Measurements from ENCODE around the gene RDH8. TPM values are rescaled to one million over a fixed set of nuclear protein-coding genes. Genes with fewer than 3 reads are reported as not detected.

RDH8 gene
- not detected for polyA plus RNA-seq (2013, experiment 1 of 2)
- polyA plus RNA-seq (2013, experiment 2 of 2): not detected

GRCh38 chr19:10013316-10013715 is at the start of gene RDH8:
TSS of gene RDH8 (plus strand) at chr19:10013483. CDS start at chr19:10013498, 15 bp downstream.
- Histone ChIP-seq H4K8ac (ENCODE audit: low read length) (no peak within 1 kb of the TSS), H2BK5ac (ENCODE audit: low read depth, low read length, poor library complexity, severe bottlenecking) (no peak within 1 kb of the TSS), H2BK15ac (ENCODE audit: low read depth, poor library complexity, severe bottlenecking) (no peak within 1 kb of the TSS), H2AFZ (ENCODE audit: low read depth, low read length) (no peak within 1 kb of the TSS), H3K9me3 (ENCODE audit: control insufficient read depth, low read length) (no peaks in the 10 kb centered on the region), H3K4ac (ENCODE audit: low read depth in 1 of 2, low read length in 2 of 2) (no peak within 1 kb of the TSS), H2AK5ac (ENCODE audit: low read length, severe bottlenecking) (no peak within 1 kb of the TSS), H3K4me1 (ENCODE audit: control insufficient read depth, insufficient read depth, low read depth, low read length) (peaks cover 24% of the 10 kb centered on the region), H4K91ac (ENCODE audit: low read length) (no peak within 1 kb of the TSS), H3K36me3 (ENCODE audit: control insufficient read depth in 1 of 2, insufficient read depth in 2 of 2, low read depth in 1 of 2, low read length in 2 of 2) (no peaks in the 10 kb centered on the region), H3K4me3 (ENCODE audit: insufficient read depth in 1 of 2, low read depth in 1 of 2, low read length in 2 of 2) (no peak within 1 kb of the TSS), H3K18ac (ENCODE audit: low read depth in 1 of 2, low read length in 2 of 2) (no peak within 1 kb of the TSS), H3K14ac (ENCODE audit: low read length in 2 of 2) (no peak within 1 kb of the TSS), H2BK12ac (ENCODE audit: low read length in 2 of 2) (no peak within 1 kb of the TSS), H3K4me2 (ENCODE audit: low read length, poor library complexity, severe bottlenecking) (no peak within 1 kb of the TSS), H3K79me1 (replicated peaks; ENCODE audit: low read length, poor library complexity, severe bottlenecking) (no peaks in the 10 kb centered on the region), H3K27me3 (ENCODE audit: control insufficient read depth in 1 of 2, insufficient read depth in 1 of 2, low read length in 2 of 2) (peaks cover 6 to 50% of the 10 kb centered on the region in 2 experiments), H2BK120ac (ENCODE audit: low read depth, low read length) (no peak within 1 kb of the TSS), H3K9ac (ENCODE audit: low read length) (no peak within 1 kb of the TSS), H3K27ac (ENCODE audit: low read length, poor library complexity, severe bottlenecking) (no peak within 1 kb of the TSS), H3K23ac (ENCODE audit: low read length in 2 of 2) (no peak within 1 kb of the TSS)
- DNase-seq: no peak
- WGBS: 84% methylated on average over 10 of the region's 10 CpGs

- H2BK5ac ChIP-seq (ENCODE audit: low read depth, low read length, poor library complexity, severe bottlenecking): no peak overlapping the region
- H3K4me3 ChIP-seq (ENCODE audit: insufficient read depth in 1 of 2, low read depth in 1 of 2, low read length in 2 of 2): no peak overlapping the region
- no peak overlapping the region for H4K91ac ChIP-seq (ENCODE audit: low read length)
- H4K8ac ChIP-seq (ENCODE audit: low read length): no peak overlapping the region
- H3K9ac ChIP-seq (ENCODE audit: low read length): no peak overlapping the region
- peaks cover 2% of the 10 kb centered on the region for H3K4me1 ChIP-seq (ENCODE audit: control insufficient read depth, insufficient read depth, low read depth, low read length)
- H3K4ac ChIP-seq (ENCODE audit: low read depth in 1 of 2, low read length in 2 of 2): no peak overlapping the region
- no peak overlapping the region for H3K23ac ChIP-seq (ENCODE audit: low read length in 2 of 2)
- H2BK12ac ChIP-seq (ENCODE audit: low read length in 2 of 2): no peak overlapping the region
- no peaks in the 10 kb centered on the region for H3K79me1 ChIP-seq (replicated peaks; ENCODE audit: low read length, poor library complexity, severe bottlenecking)
- no peak for DNase-seq
- H3K27ac ChIP-seq (ENCODE audit: low read length, poor library complexity, severe bottlenecking): no peak overlapping the region
- no peak overlapping the region for H2BK120ac ChIP-seq (ENCODE audit: low read depth, low read length)
- WGBS: 44% methylated on average over 14 of the region's 14 CpGs
- no peak overlapping the region for H2BK15ac ChIP-seq (ENCODE audit: low read depth, poor library complexity, severe bottlenecking)
- H3K27me3 ChIP-seq (ENCODE audit: control insufficient read depth in 1 of 2, insufficient read depth in 1 of 2, low read length in 2 of 2): peaks cover 0 to 30% of the 10 kb centered on the region in 2 experiments
- H3K4me2 ChIP-seq (ENCODE audit: low read length, poor library complexity, severe bottlenecking): no peak overlapping the region
- H3K18ac ChIP-seq (ENCODE audit: low read depth in 1 of 2, low read length in 2 of 2): no peak overlapping the region
- no peaks in the 10 kb centered on the region for H3K9me3 ChIP-seq (ENCODE audit: control insufficient read depth, low read length)
- H2AK5ac ChIP-seq (ENCODE audit: low read length, severe bottlenecking): no peak overlapping the region
- no peak overlapping the region for H3K14ac ChIP-seq (ENCODE audit: low read length in 2 of 2)
- no peak overlapping the region for H2AFZ ChIP-seq (ENCODE audit: low read depth, low read length)
- peaks cover 0 to 37% of the 10 kb centered on the region in 2 experiments for H3K36me3 ChIP-seq (ENCODE audit: control insufficient read depth in 1 of 2, insufficient read depth in 2 of 2, low read depth in 1 of 2, low read length in 2 of 2)
These were observed 47.3 kb upstream of the RDH8 start for GRCh38 chr19:9966024-9966423.

GRCh38 chr19:9966448-9966847 is 46.8 kb upstream of the RDH8 start:
- no peak overlapping the region for H2AK5ac ChIP-seq (ENCODE audit: low read length, severe bottlenecking)
- WGBS: 20% methylated on average over 29 of the region's 29 CpGs
- H3K4ac ChIP-seq (ENCODE audit: low read depth in 1 of 2, low read length in 2 of 2): no peak overlapping the region

GRCh38 chr19:9967326-9967725 is 46.0 kb upstream of the RDH8 start:
- peaks cover 2% of the 10 kb centered on the region for H3K4me1 ChIP-seq (ENCODE audit: control insufficient read depth, insufficient read depth, low read depth, low read length)
- H3K4ac ChIP-seq (ENCODE audit: low read depth in 1 of 2, low read length in 2 of 2): no peak overlapping the region
- H4K8ac ChIP-seq (ENCODE audit: low read length): no peak overlapping the region
- no peak overlapping the region for H2BK12ac ChIP-seq (ENCODE audit: low read length in 2 of 2)
- peaks cover 0 to 44% of the 10 kb centered on the region in 2 experiments for H3K36me3 ChIP-seq (ENCODE audit: control insufficient read depth in 1 of 2, insufficient read depth in 2 of 2, low read depth in 1 of 2, low read length in 2 of 2)
- H3K9me3 ChIP-seq (ENCODE audit: control insufficient read depth, low read length): no peaks in the 10 kb centered on the region
- 64% methylated on average over 4 of the region's 4 CpGs for WGBS
- no peak overlapping the region for H2BK5ac ChIP-seq (ENCODE audit: low read depth, low read length, poor library complexity, severe bottlenecking)
- no peak overlapping the region for H2BK15ac ChIP-seq (ENCODE audit: low read depth, poor library complexity, severe bottlenecking)
- no peak for DNase-seq
- no peak overlapping the region for H3K14ac ChIP-seq (ENCODE audit: low read length in 2 of 2)
- no peak overlapping the region for H3K4me3 ChIP-seq (ENCODE audit: insufficient read depth in 1 of 2, low read depth in 1 of 2, low read length in 2 of 2)
- H3K79me1 ChIP-seq (replicated peaks; ENCODE audit: low read length, poor library complexity, severe bottlenecking): no peaks in the 10 kb centered on the region
- no peak overlapping the region for H2AK5ac ChIP-seq (ENCODE audit: low read length, severe bottlenecking)
- H2BK120ac ChIP-seq (ENCODE audit: low read depth, low read length): no peak overlapping the region
- no peak overlapping the region for H3K27ac ChIP-seq (ENCODE audit: low read length, poor library complexity, severe bottlenecking)
- no peak overlapping the region for H3K9ac ChIP-seq (ENCODE audit: low read length)
- peaks cover 0 to 30% of the 10 kb centered on the region in 2 experiments for H3K27me3 ChIP-seq (ENCODE audit: control insufficient read depth in 1 of 2, insufficient read depth in 1 of 2, low read length in 2 of 2)
- H3K4me2 ChIP-seq (ENCODE audit: low read length, poor library complexity, severe bottlenecking): no peak overlapping the region
- H3K18ac ChIP-seq (ENCODE audit: low read depth in 1 of 2, low read length in 2 of 2): no peak overlapping the region
- H3K23ac ChIP-seq (ENCODE audit: low read length in 2 of 2): no peak overlapping the region
- no peak overlapping the region for H2AFZ ChIP-seq (ENCODE audit: low read depth, low read length)
- no peak overlapping the region for H4K91ac ChIP-seq (ENCODE audit: low read length)

More at GRCh38 chr19:9966448-9966847, 46.8 kb upstream of the RDH8 start:
- Histone ChIP-seq H2BK5ac (ENCODE audit: low read depth, low read length, poor library complexity, severe bottlenecking) (no peak overlapping the region), H2AFZ (ENCODE audit: low read depth, low read length) (no peak overlapping the region), H3K14ac (ENCODE audit: low read length in 2 of 2) (no peak overlapping the region), H4K8ac (ENCODE audit: low read length) (no peak overlapping the region), H3K9me3 (ENCODE audit: control insufficient read depth, low read length) (no peaks in the 10 kb centered on the region), H3K36me3 (ENCODE audit: control insufficient read depth in 1 of 2, insufficient read depth in 2 of 2, low read depth in 1 of 2, low read length in 2 of 2) (peaks cover 0 to 38% of the 10 kb centered on the region in 2 experiments), H2BK15ac (ENCODE audit: low read depth, poor library complexity, severe bottlenecking) (no peak overlapping the region), H2BK12ac (ENCODE audit: low read length in 2 of 2) (no peak overlapping the region), H3K9ac (ENCODE audit: low read length) (no peak overlapping the region), H3K27me3 (ENCODE audit: control insufficient read depth in 1 of 2, insufficient read depth in 1 of 2, low read length in 2 of 2) (peaks cover 0 to 30% of the 10 kb centered on the region in 2 experiments), H3K4me1 (ENCODE audit: control insufficient read depth, insufficient read depth, low read depth, low read length) (peaks cover 2% of the 10 kb centered on the region), H3K27ac (ENCODE audit: low read length, poor library complexity, severe bottlenecking) (no peak overlapping the region), H3K4me2 (ENCODE audit: low read length, poor library complexity, severe bottlenecking) (no peak overlapping the region), H3K23ac (ENCODE audit: low read length in 2 of 2) (no peak overlapping the region), H2BK120ac (ENCODE audit: low read depth, low read length) (no peak overlapping the region), H3K79me1 (replicated peaks; ENCODE audit: low read length, poor library complexity, severe bottlenecking) (no peaks in the 10 kb centered on the region), H3K4me3 (ENCODE audit: insufficient read depth in 1 of 2, low read depth in 1 of 2, low read length in 2 of 2) (no peak overlapping the region), H3K18ac (ENCODE audit: low read depth in 1 of 2, low read length in 2 of 2) (no peak overlapping the region), H4K91ac (ENCODE audit: low read length) (no peak overlapping the region)
- no peak for DNase-seq

All from mesenchymal stem cell (in vitro differentiated cells and primary cell).